Mesenchymal stem cell (in vitro differentiated cells and primary cell): ENCODE results near the gene MARF1.
"Not testable (repeated sequence)": the region's sequence is repeated elsewhere in the genome, so short reads cannot be mapped to it uniquely, and the experiment has no call there.

Source experiments
- DNase-seq: peaks from one replicate; pipeline ENCODE4 v3.0.0-alpha.2; 2013
- H2AFZ ChIP-seq: one replicate; pipeline ENCODE4 v1.6.1; 2013; ENCODE audit warnings: low read depth, mild to moderate bottlenecking, control low read depth, inconsistent platforms, low read length, moderate library complexity
- H2AK5ac ChIP-seq: 2 replicates; pipeline ENCODE4 v1.6.1; 2013; ENCODE audit warnings: low read length, moderate library complexity, mild to moderate bottlenecking, inconsistent platforms; ENCODE audit not compliant: severe bottlenecking
- H2BK120ac ChIP-seq: one replicate; pipeline ENCODE4 v1.6.1; 2013; ENCODE audit warnings: low read depth, mild to moderate bottlenecking, inconsistent platforms, low read length, moderate library complexity
- H2BK12ac ChIP-seq, 2 experiments: one replicate each; pipeline ENCODE4 v1.6.1; 2013; ENCODE audit warnings: inconsistent platforms in 2 of 2, low read length in 2 of 2, mild to moderate bottlenecking in 2 of 2, moderate library complexity in 2 of 2, control low read depth in 1 of 2
- H2BK15ac ChIP-seq: one replicate; pipeline ENCODE4 v1.6.1; 2013; ENCODE audit warnings: mild to moderate bottlenecking, low read depth, inconsistent platforms; ENCODE audit not compliant: poor library complexity, severe bottlenecking
- H2BK5ac ChIP-seq: 2 replicates; pipeline ENCODE4 v1.6.1; 2013; ENCODE audit warnings: low read depth, mild to moderate bottlenecking, low read length, control low read depth, inconsistent platforms; ENCODE audit not compliant: poor library complexity, severe bottlenecking
- H3K14ac ChIP-seq, 2 experiments: one replicate each; pipeline ENCODE4 v1.6.1; 2013; ENCODE audit warnings: inconsistent platforms in 2 of 2, low read length in 2 of 2, control low read depth in 1 of 2, mild to moderate bottlenecking in 1 of 2, moderate library complexity in 1 of 2
- H3K18ac ChIP-seq, 2 experiments: one replicate each; pipeline ENCODE4 v1.6.1; 2013; ENCODE audit warnings: inconsistent platforms in 2 of 2, low read length in 2 of 2, control low read depth in 1 of 2, low read depth in 1 of 2, mild to moderate bottlenecking in 1 of 2
- H3K23ac ChIP-seq, 2 experiments: one replicate each; pipeline ENCODE4 v1.6.1; 2013; ENCODE audit warnings: inconsistent platforms in 2 of 2, low read length in 2 of 2, mild to moderate bottlenecking in 2 of 2, moderate library complexity in 2 of 2, control low read depth in 1 of 2
- H3K27ac ChIP-seq: 2 replicates; pipeline ENCODE4 v1.5.1; 2013; ENCODE audit warnings: mild to moderate bottlenecking, moderate library complexity, low read length, control low read depth, inconsistent platforms; ENCODE audit not compliant: poor library complexity, severe bottlenecking
- H3K27me3 ChIP-seq, 2 experiments: 2 replicates each; pipeline versions ENCODE4 v1.6.1 to v1.7.0; 2013; ENCODE audit warnings: low read length in 2 of 2, mild to moderate bottlenecking in 2 of 2, moderate library complexity in 2 of 2, control low read depth in 1 of 2, inconsistent platforms in 1 of 2; ENCODE audit not compliant: control insufficient read depth in 1 of 2, insufficient read depth in 1 of 2
- H3K36me3 ChIP-seq, 2 experiments: 2 replicates each; pipeline versions ENCODE4 v1.6.1 to v1.7.0; 2013; ENCODE audit warnings: low read length in 2 of 2, control low read depth in 1 of 2, inconsistent platforms in 1 of 2, low read depth in 1 of 2, mild to moderate bottlenecking in 1 of 2; ENCODE audit not compliant: insufficient read depth in 2 of 2, control insufficient read depth in 1 of 2
- H3K4ac ChIP-seq, 2 experiments: one replicate each; pipeline ENCODE4 v1.6.1; 2013; ENCODE audit warnings: inconsistent platforms in 2 of 2, low read length in 2 of 2, mild to moderate bottlenecking in 2 of 2, moderate library complexity in 2 of 2, control low read depth in 1 of 2, low read depth in 1 of 2
- H3K4me1 ChIP-seq: 2 replicates; pipeline ENCODE4 v1.6.1; 2013; ENCODE audit warnings: low read depth, low read length, control low read depth; ENCODE audit not compliant: control insufficient read depth, insufficient read depth
- H3K4me2 ChIP-seq: 2 replicates; pipeline ENCODE4 v1.6.1; 2013; ENCODE audit warnings: low read length, mild to moderate bottlenecking, inconsistent platforms; ENCODE audit not compliant: poor library complexity, severe bottlenecking
- H3K4me3 ChIP-seq, 2 experiments: 2 replicates each; pipeline versions ENCODE4 v1.5.1 to v1.7.0; 2013; ENCODE audit warnings: low read length in 2 of 2, mild to moderate bottlenecking in 2 of 2, control low read depth in 1 of 2, low read depth in 1 of 2; ENCODE audit not compliant: insufficient read depth in 1 of 2
- H3K79me1 ChIP-seq: replicated peaks from 2 replicates; pipeline ENCODE4 v1.6.1; 2013; ENCODE audit warnings: mild to moderate bottlenecking, control low read depth, low read length, inconsistent platforms; ENCODE audit not compliant: poor library complexity, severe bottlenecking
- H3K9ac ChIP-seq: 2 replicates; pipeline ENCODE4 v1.7.0; 2013; ENCODE audit warnings: mild to moderate bottlenecking, low read length, moderate library complexity
- H3K9me3 ChIP-seq: 2 replicates; pipeline ENCODE4 v1.7.0; 2013; ENCODE audit warnings: mild to moderate bottlenecking, low read length; ENCODE audit not compliant: control insufficient read depth
- H4K8ac ChIP-seq: one replicate; pipeline ENCODE4 v1.6.1; 2013; ENCODE audit warnings: inconsistent platforms, mild to moderate bottlenecking, low read length, moderate library complexity
- H4K91ac ChIP-seq: one replicate; pipeline ENCODE4 v1.6.1; 2013; ENCODE audit warnings: mild to moderate bottlenecking, low read length, inconsistent platforms
- WGBS: methylation state at CpG from one replicate; pipeline ENCODE4 v1.1.7; 2013; ENCODE audit warnings: mixed read lengths; 5-methylcytosine and 5-hydroxymethylcytosine counted together

Gene MARF1

DNA sequence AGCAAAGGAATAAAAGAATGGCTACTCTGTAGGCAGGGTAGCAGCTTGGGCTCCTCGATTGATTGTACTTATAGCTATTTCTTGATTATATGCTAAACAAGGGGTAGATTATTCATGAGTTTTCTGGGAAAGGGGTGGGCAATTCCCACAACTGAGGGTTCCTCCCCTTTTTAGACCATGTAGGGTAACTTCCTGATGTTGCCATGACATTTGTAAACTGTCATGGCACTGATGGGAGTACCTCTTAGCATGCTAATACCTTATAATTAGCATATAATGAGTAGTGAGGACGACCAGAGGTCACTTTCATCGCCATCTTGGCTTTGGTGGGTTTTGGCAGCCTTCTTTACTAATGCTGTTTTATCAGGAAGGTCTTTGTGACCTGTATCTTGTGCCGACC is 72.3 kb downstream of the MARF1 start:
- not testable (repeated sequence) for H3K9ac ChIP-seq, H4K91ac ChIP-seq, H3K23ac ChIP-seq, H4K8ac ChIP-seq, H2AK5ac ChIP-seq, H2BK120ac ChIP-seq, H2BK5ac ChIP-seq, H2BK15ac ChIP-seq, H3K27me3 ChIP-seq, H3K27ac ChIP-seq, H3K79me1 ChIP-seq, H3K4me1 ChIP-seq, H2BK12ac ChIP-seq, H3K14ac ChIP-seq, DNase-seq, H3K18ac ChIP-seq, H3K4me3 ChIP-seq, H3K4ac ChIP-seq, H2AFZ ChIP-seq, H3K9me3 ChIP-seq, H3K4me2 ChIP-seq
- peaks cover 19 to 72% of the 10 kb centered on the region in 2 experiments for H3K36me3 ChIP-seq
- 90% methylated on average over 4 of the region's 4 CpGs for WGBS

DNA sequence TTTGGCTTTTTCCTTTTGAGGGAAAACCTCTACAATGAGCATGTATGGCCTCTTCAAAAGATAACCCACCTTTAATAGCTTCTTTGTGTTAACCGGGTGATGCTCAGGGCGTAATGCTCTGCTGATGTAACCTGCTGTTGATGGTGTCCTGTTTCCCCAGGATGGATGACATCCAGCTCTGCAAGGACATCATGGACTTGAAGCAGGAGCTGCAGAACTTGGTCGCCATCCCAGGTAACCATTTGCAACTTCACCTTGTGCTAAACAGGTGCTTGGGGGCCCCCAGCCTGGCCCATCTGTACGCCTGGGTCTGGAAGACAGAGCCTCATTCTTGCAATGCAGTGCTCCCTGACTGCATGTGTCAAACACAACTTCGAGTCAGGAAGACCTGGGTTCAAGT is 75.1 kb downstream of the MARF1 start:
- DNase-seq, result no peak
- H3K9ac ChIP-seq, result no peak overlapping the region
- no peak overlapping the region for H2BK15ac ChIP-seq
- H3K18ac ChIP-seq, result peak overlapping the region in 1 of 2 experiments; percentile 0
- H2BK12ac ChIP-seq, result no peak overlapping the region
- peaks cover 17 to 56% of the 10 kb centered on the region in 2 experiments for H3K36me3 ChIP-seq
- H3K27me3 ChIP-seq, result no peaks in the 10 kb centered on the region
- H3K14ac ChIP-seq, result no peak overlapping the region
- H3K4me1 ChIP-seq, result peaks cover 2% of the 10 kb centered on the region
- no peak overlapping the region for H3K27ac ChIP-seq
- H2BK5ac ChIP-seq, result no peak overlapping the region
- H3K4ac ChIP-seq, result no peak overlapping the region
- H3K9me3 ChIP-seq, result no peaks in the 10 kb centered on the region
- no peak overlapping the region for H2AFZ ChIP-seq
- no peak overlapping the region for H3K23ac ChIP-seq
- no peak overlapping the region for H4K8ac ChIP-seq
- no peak overlapping the region for H3K4me2 ChIP-seq
- H4K91ac ChIP-seq, result no peak overlapping the region
- peaks cover 3% of the 10 kb centered on the region for H3K79me1 ChIP-seq
- H2BK120ac ChIP-seq, result no peak overlapping the region
- no peak overlapping the region for H2AK5ac ChIP-seq
- H3K4me3 ChIP-seq, result no peak overlapping the region
- WGBS, result 99% methylated on average over 5 of the region's 5 CpGs

DNA sequence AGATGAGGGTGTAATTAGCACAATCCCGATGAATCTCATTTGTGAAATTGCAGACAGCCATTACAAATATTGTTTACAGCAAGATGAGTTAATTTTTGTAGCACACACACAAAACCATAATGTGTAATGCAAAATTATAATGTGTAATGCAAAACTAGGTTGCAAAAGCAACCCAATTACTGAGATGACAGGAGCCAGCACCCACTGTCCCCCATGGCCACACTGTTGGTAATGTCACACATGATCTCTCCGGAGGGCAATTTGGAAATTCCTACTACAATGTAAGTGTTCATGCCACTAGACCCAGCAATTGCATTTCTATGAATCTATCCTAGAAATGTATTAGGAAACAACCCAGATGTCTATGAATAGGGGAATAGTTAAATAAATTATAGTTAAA is 76.9 kb downstream of the MARF1 start:
- WGBS, result 100% methylated on average over 1 of the region's 2 CpGs
- no peak overlapping the region for H2BK5ac ChIP-seq

DNA sequence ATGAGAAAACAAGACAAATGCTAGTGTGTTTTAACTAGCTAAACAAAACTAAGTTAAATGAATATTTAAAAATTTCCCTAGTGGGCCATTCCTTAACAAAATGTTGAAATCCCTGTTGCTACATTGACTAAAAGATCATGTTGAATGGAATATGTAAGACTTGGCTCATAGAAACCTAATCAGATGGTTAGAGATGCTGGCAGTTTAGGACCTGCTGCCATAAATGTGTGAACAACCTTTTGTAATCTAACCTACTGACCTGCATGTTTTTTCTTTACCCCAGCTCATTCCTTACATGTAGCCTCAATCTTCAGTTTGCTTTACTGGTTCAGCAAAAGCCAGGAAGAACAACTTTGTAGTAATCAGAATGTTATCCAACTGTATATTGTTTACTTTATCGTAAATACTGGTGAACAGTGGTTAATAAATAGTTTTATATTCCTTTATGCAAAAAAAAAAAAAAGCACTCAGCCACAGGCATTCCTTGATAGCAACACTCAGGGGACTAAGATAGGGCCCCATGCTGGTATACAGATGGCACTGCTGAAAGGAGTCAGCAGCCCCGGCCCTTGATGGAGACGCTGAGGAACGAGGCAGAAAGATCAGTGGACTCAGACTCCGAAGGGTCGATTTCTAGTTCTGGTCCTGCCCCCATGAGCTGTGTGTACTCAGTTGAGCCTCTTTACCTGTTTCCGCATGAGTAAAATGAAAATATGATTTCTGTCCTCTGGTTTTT is 78.2 kb downstream of the MARF1 start:
- no peak overlapping the region for H3K18ac ChIP-seq
- no peak overlapping the region for H2BK5ac ChIP-seq
- H3K9me3 ChIP-seq, result no peaks in the 10 kb centered on the region
- 78% methylated on average over 3 of the region's 7 CpGs for WGBS
- H2AFZ ChIP-seq, result no peak overlapping the region
- no peak overlapping the region for H3K27ac ChIP-seq
- H3K36me3 ChIP-seq, result peaks cover 15 to 45% of the 10 kb centered on the region in 2 experiments
- no peak for DNase-seq
- no peak overlapping the region for H3K23ac ChIP-seq
- no peak overlapping the region for H2AK5ac ChIP-seq
- no peak overlapping the region for H2BK120ac ChIP-seq
- H3K4me1 ChIP-seq, result peaks cover 2% of the 10 kb centered on the region
- no peak overlapping the region for H2BK15ac ChIP-seq
- no peak overlapping the region for H4K8ac ChIP-seq
- H3K14ac ChIP-seq, result no peak overlapping the region
- no peak overlapping the region for H2BK12ac ChIP-seq
- no peak overlapping the region for H3K4ac ChIP-seq
- no peak overlapping the region for H4K91ac ChIP-seq
- peaks cover 7% of the 10 kb centered on the region for H3K79me1 ChIP-seq
- no peaks in the 10 kb centered on the region for H3K27me3 ChIP-seq
- no peak overlapping the region for H3K4me2 ChIP-seq
- H3K4me3 ChIP-seq, result no peak overlapping the region
- H3K9ac ChIP-seq, result no peak overlapping the region

More for the DNA sequence above, 76.9 kb downstream of the MARF1 start:
- Histone ChIP-seq H3K23ac (no peak overlapping the region), H3K79me1 (peaks cover 7% of the 10 kb centered on the region), H3K27ac (no peak overlapping the region), H2BK120ac (no peak overlapping the region), H2AK5ac (no peak overlapping the region), H3K36me3 (peaks cover 20 to 55% of the 10 kb centered on the region in 2 experiments), H3K4me1 (peaks cover 2% of the 10 kb centered on the region), H3K18ac (no peak overlapping the region), H3K4me2 (no peak overlapping the region), H3K4me3 (no peak overlapping the region), H2AFZ (no peak overlapping the region), H4K8ac (no peak overlapping the region), H3K27me3 (no peaks in the 10 kb centered on the region), H4K91ac (no peak overlapping the region), H3K14ac (no peak overlapping the region), H3K4ac (no peak overlapping the region), H2BK15ac (no peak overlapping the region), H2BK12ac (no peak overlapping the region), H3K9ac (no peak overlapping the region), H3K9me3 (no peaks in the 10 kb centered on the region)
- no peak for DNase-seq
